ENCODE results near the gene ELFN1.

The ELFN1 gene

GRCh38 chr7:1638215-1638661, 31.8 kb upstream of the ELFN1 start:
- no peak for DNase-seq
- no peaks in the 10 kb centered on the region for H3K9me3 Mint-ChIP-seq
- no peak overlapping the region for H3K4me3 Mint-ChIP-seq
- no peak for ATAC-seq
- peaks cover 10% of the 10 kb centered on the region for H3K27me3 Mint-ChIP-seq
- peaks cover 2% of the 10 kb centered on the region for H3K36me3 Mint-ChIP-seq (ENCODE audit: low read depth)
- no peak overlapping the region for H3K27ac Mint-ChIP-seq
- H3K4me1 Mint-ChIP-seq: no peaks in the 10 kb centered on the region

- Mint-ChIP-seq H3K9me3 (no peaks in the 10 kb centered on the region), H3K27me3 (peaks cover 10% of the 10 kb centered on the region), H3K4me3 (no peak overlapping the region), H3K36me3 (ENCODE audit: low read depth) (peaks cover 2% of the 10 kb centered on the region), H3K4me1 (no peaks in the 10 kb centered on the region), H3K27ac (no peak overlapping the region)
- DNase-seq: no peak
- no peak for ATAC-seq
These were observed 31.0 kb upstream of the ELFN1 start for GRCh38 chr7:1639071-1639470.

- H3K27me3 Mint-ChIP-seq: peaks cover 10% of the 10 kb centered on the region
- no peak overlapping the region for H3K4me3 Mint-ChIP-seq
- no peaks in the 10 kb centered on the region for H3K9me3 Mint-ChIP-seq
- H3K4me1 Mint-ChIP-seq: no peaks in the 10 kb centered on the region
- H3K27ac Mint-ChIP-seq: no peak overlapping the region
- ATAC-seq (no peak), DNase-seq (no peak)
- peaks cover 2% of the 10 kb centered on the region for H3K36me3 Mint-ChIP-seq (ENCODE audit: low read depth)
These were observed 30.4 kb upstream of the ELFN1 start for GRCh38 chr7:1639532-1640175.

GRCh38 chr7:1640376-1641172, 29.5 kb upstream of the ELFN1 start:
- no peak for ATAC-seq
- Mint-ChIP-seq H3K36me3 (ENCODE audit: low read depth) (peaks cover 2% of the 10 kb centered on the region), H3K4me1 (no peaks in the 10 kb centered on the region), H3K9me3 (no peaks in the 10 kb centered on the region), H3K27me3 (peaks cover 10% of the 10 kb centered on the region), H3K4me3 (no peak overlapping the region), H3K27ac (no peak overlapping the region)
- DNase-seq: no peak

GRCh38 chr7:1641173-1641572, 28.9 kb upstream of the ELFN1 start:
- H3K36me3 Mint-ChIP-seq (ENCODE audit: low read depth): peaks cover 2% of the 10 kb centered on the region
- peaks cover 10% of the 10 kb centered on the region for H3K27me3 Mint-ChIP-seq
- no peak overlapping the region for H3K4me3 Mint-ChIP-seq
- H3K9me3 Mint-ChIP-seq: no peaks in the 10 kb centered on the region
- ATAC-seq (no peak), DNase-seq (no peak)
- no peak overlapping the region for H3K27ac Mint-ChIP-seq
- H3K4me1 Mint-ChIP-seq: no peaks in the 10 kb centered on the region

GRCh38 chr7:1641661-1642260, 28.3 kb upstream of the ELFN1 start:
- DNase-seq (no peak), ATAC-seq (no peak)
- peaks cover 2% of the 10 kb centered on the region for H3K36me3 Mint-ChIP-seq (ENCODE audit: low read depth)
- no peaks in the 10 kb centered on the region for H3K9me3 Mint-ChIP-seq
- no peaks in the 10 kb centered on the region for H3K4me1 Mint-ChIP-seq
- H3K4me3 Mint-ChIP-seq: no peak overlapping the region
- H3K27ac Mint-ChIP-seq: no peak overlapping the region
- peaks cover 10% of the 10 kb centered on the region for H3K27me3 Mint-ChIP-seq

GRCh38 chr7:1642291-1642731, 27.8 kb upstream of the ELFN1 start:
- ATAC-seq (no peak), DNase-seq (no peak)
- H3K27ac Mint-ChIP-seq: no peak overlapping the region
- no peaks in the 10 kb centered on the region for H3K4me1 Mint-ChIP-seq
- H3K4me3 Mint-ChIP-seq: no peak overlapping the region
- H3K27me3 Mint-ChIP-seq: peaks cover 10% of the 10 kb centered on the region
- H3K36me3 Mint-ChIP-seq (ENCODE audit: low read depth): no peaks in the 10 kb centered on the region
- no peaks in the 10 kb centered on the region for H3K9me3 Mint-ChIP-seq

- Mint-ChIP-seq H3K4me1 (no peaks in the 10 kb centered on the region), H3K27ac (no peak overlapping the region), H3K4me3 (no peak overlapping the region), H3K9me3 (no peaks in the 10 kb centered on the region), H3K27me3 (peaks cover 8% of the 10 kb centered on the region), H3K36me3 (ENCODE audit: low read depth) (no peaks in the 10 kb centered on the region)
- ATAC-seq (no peak), DNase-seq (no peak)
These were observed 26.6 kb upstream of the ELFN1 start for GRCh38 chr7:1643270-1644092.

- H3K36me3 Mint-ChIP-seq (ENCODE audit: low read depth): no peaks in the 10 kb centered on the region
- ATAC-seq (no peak), DNase-seq (no peak)
- H3K4me1 Mint-ChIP-seq: no peaks in the 10 kb centered on the region
- no peaks in the 10 kb centered on the region for H3K9me3 Mint-ChIP-seq
- no peak overlapping the region for H3K27ac Mint-ChIP-seq
- peaks cover 10% of the 10 kb centered on the region for H3K27me3 Mint-ChIP-seq
- no peak overlapping the region for H3K4me3 Mint-ChIP-seq
These were observed 25.6 kb upstream of the ELFN1 start for GRCh38 chr7:1644341-1645070.

GRCh38 chr7:1645071-1645409, 25.0 kb upstream of the ELFN1 start:
- Mint-ChIP-seq H3K36me3 (ENCODE audit: low read depth) (no peaks in the 10 kb centered on the region), H3K4me1 (no peaks in the 10 kb centered on the region), H3K9me3 (no peaks in the 10 kb centered on the region), H3K4me3 (no peak overlapping the region), H3K27me3 (peaks cover 14% of the 10 kb centered on the region), H3K27ac (no peak overlapping the region)
- ATAC-seq (no peak), DNase-seq (no peak)

- H3K9me3 Mint-ChIP-seq: no peaks in the 10 kb centered on the region
- no peak overlapping the region for H3K27ac Mint-ChIP-seq
- peaks cover 14% of the 10 kb centered on the region for H3K27me3 Mint-ChIP-seq
- no peak overlapping the region for H3K4me3 Mint-ChIP-seq
- H3K36me3 Mint-ChIP-seq (ENCODE audit: low read depth): no peaks in the 10 kb centered on the region
- ATAC-seq (no peak), DNase-seq (no peak)
- H3K4me1 Mint-ChIP-seq: no peaks in the 10 kb centered on the region
These were observed 24.6 kb upstream of the ELFN1 start for GRCh38 chr7:1645476-1645875.

GRCh38 chr7:1646391-1646790, 23.7 kb upstream of the ELFN1 start:
- DNase-seq: no peak
- H3K27me3 Mint-ChIP-seq: peaks cover 14% of the 10 kb centered on the region
- H3K9me3 Mint-ChIP-seq: no peaks in the 10 kb centered on the region
- no peak overlapping the region for H3K4me3 Mint-ChIP-seq
- no peaks in the 10 kb centered on the region for H3K4me1 Mint-ChIP-seq
- no peak overlapping the region for H3K27ac Mint-ChIP-seq
- ATAC-seq: no peak
- H3K36me3 Mint-ChIP-seq (ENCODE audit: low read depth): no peaks in the 10 kb centered on the region

GRCh38 chr7:1646957-1647891, 22.9 kb upstream of the ELFN1 start:
- no peak for ATAC-seq
- Mint-ChIP-seq H3K36me3 (ENCODE audit: low read depth) (no peaks in the 10 kb centered on the region), H3K27ac (no peak overlapping the region), H3K4me3 (no peak overlapping the region), H3K9me3 (no peaks in the 10 kb centered on the region), H3K27me3 (peaks cover 14% of the 10 kb centered on the region), H3K4me1 (no peaks in the 10 kb centered on the region)
- no peak for DNase-seq
